HepG2 (cell line): ENCODE results near the gene PPM1M. TPM values are rescaled to one million over a fixed set of nuclear protein-coding genes. Genes with fewer than 3 reads are reported as not detected.

ENCODE experiments used
- AKAP8 ChIP-seq: sonication (generic); formaldehyde crosslinking; IDR thresholded peaks from 2 replicates; pipeline ENCODE4 v1.5.1; 2020; ENCODE audit warnings: mild to moderate bottlenecking, missing genetic modification reagents
- EP300 ChIP-seq, 3 experiments: sonication (generic) in 1 of 3; formaldehyde crosslinking in 1 of 3; IDR thresholded peaks; 2 replicates each; pipeline versions ENCODE4 v1.5.1 to v1.6.1; 2011 to 2020; ENCODE audit warnings: low read depth in 2 of 3, low read length in 2 of 3, borderline replicate concordance in 1 of 3, improper control_type of control experiment in 1 of 3, mild to moderate bottlenecking in 1 of 3, missing genetic modification reagents in 1 of 3, moderate library complexity in 1 of 3
- FOXK2 ChIP-seq: fragments of 450-650 bp; IDR thresholded peaks from 2 replicates; pipeline ENCODE4 v1.6.1; 2016
- FOXP4 ChIP-seq: sonication (generic); formaldehyde crosslinking; IDR thresholded peaks from 2 replicates; pipeline ENCODE4 v1.4.0; 2020; ENCODE audit warnings: missing genetic modification reagents
- HCFC1 ChIP-seq: fragments of 150-350 bp; IDR thresholded peaks from 2 replicates; pipeline ENCODE4 v1.6.1; 2014; ENCODE audit warnings: low read depth, low read length
- HMGXB4 ChIP-seq, 2 experiments: sonication (generic) in 1 of 2; formaldehyde crosslinking in 1 of 2; IDR thresholded peaks; 2 replicates each; pipeline versions ENCODE4 v1.4.0 to v1.6.1; 2018 to 2020; ENCODE audit warnings: missing genetic modification reagents in 2 of 2, borderline replicate concordance in 1 of 2, low read depth in 1 of 2, mild to moderate bottlenecking in 1 of 2, missing biosample characterization in 1 of 2
- HNF1A ChIP-seq, 2 experiments: sonication (generic) in 1 of 2; formaldehyde crosslinking in 1 of 2; IDR thresholded peaks; 2 replicates each; pipeline versions ENCODE4 v1.4.0 to v1.6.1; 2016 to 2020; ENCODE audit warnings: borderline replicate concordance in 1 of 2, low read depth in 1 of 2, mild to moderate bottlenecking in 1 of 2, missing genetic modification reagents in 1 of 2
- MED1 ChIP-seq: sonication (generic); formaldehyde crosslinking; IDR thresholded peaks from 2 replicates; pipeline ENCODE4 v1.4.0; 2020; ENCODE audit warnings: missing genetic modification reagents
- MEF2D ChIP-seq: sonication (generic); formaldehyde crosslinking; IDR thresholded peaks from 2 replicates; pipeline ENCODE4 v1.5.1; 2020; ENCODE audit warnings: mild to moderate bottlenecking, missing genetic modification reagents
- NR2F6 ChIP-seq, 2 experiments: IDR thresholded peaks; 2 replicates each; pipeline ENCODE4 v1.6.1; 2016; ENCODE audit warnings: antibody characterized with exemption in 1 of 2, mild to moderate bottlenecking in 1 of 2
- PAX8 ChIP-seq: sonication (generic); formaldehyde crosslinking; IDR thresholded peaks from 2 replicates; pipeline ENCODE4 v1.8.0; 2022; ENCODE audit warnings: mild to moderate bottlenecking, missing genetic modification reagents, borderline replicate concordance
- PITX1 ChIP-seq: sonication (generic); formaldehyde crosslinking; IDR thresholded peaks from 2 replicates; pipeline ENCODE4 v1.5.1; 2020; ENCODE audit warnings: mild to moderate bottlenecking, missing genetic modification reagents
- ZFYVE20 ChIP-seq: sonication (generic); formaldehyde crosslinking; IDR thresholded peaks from 2 replicates; pipeline ENCODE4 v1.8.0; 2023; ENCODE audit warnings: low read depth, mild to moderate bottlenecking, moderate library complexity, missing genetic modification reagents, borderline replicate concordance
- ZNF20 ChIP-seq: sonication (generic); formaldehyde crosslinking; IDR thresholded peaks from 2 replicates; pipeline ENCODE4 v1.4.0; 2020; ENCODE audit warnings: mild to moderate bottlenecking, moderate library complexity, missing genetic modification reagents
- ZNF276 ChIP-seq: sonication (generic); formaldehyde crosslinking; IDR thresholded peaks from 2 replicates; pipeline ENCODE4 v1.4.0; 2020; ENCODE audit warnings: mild to moderate bottlenecking, low read depth, missing genetic modification reagents
- ZNF296 ChIP-seq: sonication (generic); formaldehyde crosslinking; conservative IDR thresholded peaks from 2 replicates; pipeline ENCODE4 v1.5.0; 2020; ENCODE audit warnings: mild to moderate bottlenecking, missing genetic modification reagents
- ZNF674 ChIP-seq: sonication (generic); formaldehyde crosslinking; IDR thresholded peaks from 2 replicates; pipeline ENCODE4 v1.5.0; 2020; ENCODE audit warnings: low read depth, mild to moderate bottlenecking, missing genetic modification reagents
- polyA plus RNA-seq, 8 experiments: library from polyadenylated mRNA; depleted of rRNA in 3 of 8; stranded (reverse) in 7 of 8; unstranded in 1 of 8; fragments of >200 nt; fragmentation: Illumina TruSeq in 4 of 8; extraction: Trizol in 4 of 8; gene quantifications; 2 replicates each; pipeline versions ENCODE4 v1.2.1 to v1.2.3, GENCODE V29; 2011 to 2016; ENCODE audit warnings: low read depth in 4 of 8, missing spikeins in 1 of 8, mixed read lengths in 1 of 8; ENCODE audit not compliant: insufficient read depth in 1 of 8
- total RNA-seq, 5 experiments: library from RNA; depleted of rRNA; stranded (reverse); fragments of >200 nt; fragmentation: Illumina TruSeq; extraction: Trizol; gene quantifications; 2 replicates each; pipeline ENCODE4 v1.2.3, GENCODE V29; 2016; ENCODE audit warnings: low read depth in 1 of 5

Gene PPM1M
- total and polyA plus RNA-seq, 2 of the 13 experiments (the other 11 are each of a cell fraction or from before 2014, with no cell fraction given), result 2.5 to 5.9 TPM

- TF ChIP-seq FOXP4 (CRISPR knock-in tag) (no peak), FOXK2 (no peak), ZNF276 (no peak), MEF2D (no peak), ZNF20 (CRISPR knock-in tag) (no peak), ZNF674 (CRISPR knock-in tag) (no peak), PAX8 (CRISPR knock-in tag) (no peak), HMGXB4 (CRISPR knock-in tag; IDR thresholded peaks at IDR 0.05; ENCODE audit: borderline replicate concordance in 1 of 2, low read depth in 1 of 2) (0 out of 4 replicates have a peak, but pooled peaks have one; percentile 45 to 46), MED1 (CRISPR knock-in tag) (0 out of 2 replicates have a peak, but pooled peaks have one; percentile 30), HNF1A (IDR thresholded peaks at IDR 0.05; ENCODE audit: low read depth) (no peak), HNF1A (CRISPR knock-in tag; IDR thresholded peaks at IDR 0.05; ENCODE audit: borderline replicate concordance) (peak; percentile 53; the same call in 1 of the 2 replicates), ZFYVE20 (CRISPR knock-in tag) (no peak), PITX1 (CRISPR knock-in tag) (0 out of 2 replicates have a peak, but pooled peaks have one; percentile 23), ZNF296 (CRISPR knock-in tag) (no peak), EP300 (IDR thresholded peaks at IDR 0.05; ENCODE audit: low read depth in 2 of 2, low read length in 2 of 2) (no peak), EP300 (CRISPR knock-in tag; IDR thresholded peaks at IDR 0.05; ENCODE audit: borderline replicate concordance) (no peak), AKAP8 (CRISPR knock-in tag) (0 out of 2 replicates have a peak, but pooled peaks have one; percentile 20), NR2F6 (IDR thresholded peaks at IDR 0.05) (no peak), NR2F6 (CRISPR knock-in tag; IDR thresholded peaks at IDR 0.05) (0 out of 2 replicates have a peak, but pooled peaks have one; percentile 37), HCFC1 (no peak)
Measured at GRCh38 chr3:52231502-52232278, 13.9 kb upstream of the PPM1M start (continued).
